ENCODE measurements around the gene GAN.

- TF ChIP-seq CTCF (IDR thresholded peaks at IDR 0.05 in 4 of 5, conservative IDR thresholded peaks at IDR 0.05 in 1 of 5) (no peak), POLR2A (IDR thresholded peaks at IDR 0.05) (no peak)
Measured at GRCh38 chr16:81384006-81384405, 69.2 kb downstream of the GAN start.
